ENCODE data around the gene MLLT3. TPM values are rescaled to one million over a fixed set of nuclear protein-coding genes. Genes with fewer than 3 reads are reported as not detected.

The MLLT3 gene
- total and polyA plus RNA-seq, 2 of the 13 experiments (the other 11 are each of a cell fraction or from before 2014, with no cell fraction given), result 12.3 to 12.6 TPM

- TF ChIP-seq, protein P1, sequence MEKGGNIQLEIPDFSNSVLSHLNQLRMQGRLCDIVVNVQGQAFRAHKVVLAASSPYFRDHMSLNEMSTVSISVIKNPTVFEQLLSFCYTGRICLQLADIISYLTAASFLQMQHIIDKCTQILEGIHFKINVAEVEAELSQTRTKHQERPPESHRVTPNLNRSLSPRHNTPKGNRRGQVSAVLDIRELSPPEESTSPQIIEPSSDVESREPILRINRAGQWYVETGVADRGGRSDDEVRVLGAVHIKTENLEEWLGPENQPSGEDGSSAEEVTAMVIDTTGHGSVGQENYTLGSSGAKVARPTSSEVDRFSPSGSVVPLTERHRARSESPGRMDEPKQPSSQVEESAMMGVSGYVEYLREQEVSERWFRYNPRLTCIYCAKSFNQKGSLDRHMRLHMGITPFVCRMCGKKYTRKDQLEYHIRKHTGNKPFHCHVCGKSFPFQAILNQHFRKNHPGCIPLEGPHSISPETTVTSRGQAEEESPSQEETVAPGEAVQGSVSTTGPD (CRISPR knock-in tag; IDR thresholded peaks at IDR 0.05), result no peak
- TF ChIP-seq ZNF646 (CRISPR knock-in tag; IDR thresholded peaks at IDR 0.05) (no peak), ZNF20 (CRISPR knock-in tag; IDR thresholded peaks at IDR 0.05) (no peak), BCL6 (CRISPR knock-in tag; IDR thresholded peaks at IDR 0.05) (no peak), MLLT10 (CRISPR knock-in tag; IDR thresholded peaks at IDR 0.05) (no peak), ERF (CRISPR knock-in tag; IDR thresholded peaks at IDR 0.05) (no peak), ZNF558 (CRISPR knock-in tag; IDR thresholded peaks at IDR 0.05; ENCODE audit: borderline replicate concordance) (no peak), MAF1 (CRISPR knock-in tag; IDR thresholded peaks at IDR 0.05; ENCODE audit: borderline replicate concordance) (no peak), ZNF362 (CRISPR knock-in tag; IDR thresholded peaks at IDR 0.05; ENCODE audit: borderline replicate concordance) (no peak), RXRB (CRISPR knock-in tag; IDR thresholded peaks at IDR 0.05; ENCODE audit: borderline replicate concordance) (no peak), ZNF564 (CRISPR knock-in tag; IDR thresholded peaks at IDR 0.05) (0 out of 2 replicates have a peak, but pooled peaks have one; percentile 43), RBAK (CRISPR knock-in tag; IDR thresholded peaks at IDR 0.05) (no peak)
- TF ChIP-seq, protein P2, sequence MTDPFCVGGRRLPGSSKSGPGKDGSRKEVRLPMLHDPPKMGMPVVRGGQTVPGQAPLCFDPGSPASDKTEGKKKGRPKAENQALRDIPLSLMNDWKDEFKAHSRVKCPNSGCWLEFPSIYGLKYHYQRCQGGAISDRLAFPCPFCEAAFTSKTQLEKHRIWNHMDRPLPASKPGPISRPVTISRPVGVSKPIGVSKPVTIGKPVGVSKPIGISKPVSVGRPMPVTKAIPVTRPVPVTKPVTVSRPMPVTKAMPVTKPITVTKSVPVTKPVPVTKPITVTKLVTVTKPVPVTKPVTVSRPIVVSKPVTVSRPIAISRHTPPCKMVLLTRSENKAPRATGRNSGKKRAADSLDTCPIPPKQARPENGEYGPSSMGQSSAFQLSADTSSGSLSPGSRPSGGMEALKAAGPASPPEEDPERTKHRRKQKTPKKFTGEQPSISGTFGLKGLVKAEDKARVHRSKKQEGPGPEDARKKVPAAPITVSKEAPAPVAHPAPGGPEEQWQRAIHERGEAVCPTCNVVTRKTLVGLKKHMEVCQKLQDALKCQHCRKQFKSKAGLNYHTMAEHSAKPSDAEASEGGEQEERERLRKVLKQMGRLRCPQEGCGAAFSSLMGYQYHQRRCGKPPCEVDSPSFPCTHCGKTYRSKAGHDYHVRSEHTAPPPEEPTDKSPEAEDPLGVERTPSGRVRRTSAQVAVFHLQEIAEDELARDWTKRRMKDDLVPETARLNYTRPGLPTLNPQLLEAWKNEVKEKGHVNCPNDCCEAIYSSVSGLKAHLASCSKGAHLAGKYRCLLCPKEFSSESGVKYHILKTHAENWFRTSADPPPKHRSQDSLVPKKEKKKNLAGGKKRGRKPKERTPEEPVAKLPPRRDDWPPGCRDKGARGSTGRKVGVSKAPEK (CRISPR knock-in tag; IDR thresholded peaks at IDR 0.05; ENCODE audit: borderline replicate concordance), result no peak
- TF ChIP-seq, protein P3, sequence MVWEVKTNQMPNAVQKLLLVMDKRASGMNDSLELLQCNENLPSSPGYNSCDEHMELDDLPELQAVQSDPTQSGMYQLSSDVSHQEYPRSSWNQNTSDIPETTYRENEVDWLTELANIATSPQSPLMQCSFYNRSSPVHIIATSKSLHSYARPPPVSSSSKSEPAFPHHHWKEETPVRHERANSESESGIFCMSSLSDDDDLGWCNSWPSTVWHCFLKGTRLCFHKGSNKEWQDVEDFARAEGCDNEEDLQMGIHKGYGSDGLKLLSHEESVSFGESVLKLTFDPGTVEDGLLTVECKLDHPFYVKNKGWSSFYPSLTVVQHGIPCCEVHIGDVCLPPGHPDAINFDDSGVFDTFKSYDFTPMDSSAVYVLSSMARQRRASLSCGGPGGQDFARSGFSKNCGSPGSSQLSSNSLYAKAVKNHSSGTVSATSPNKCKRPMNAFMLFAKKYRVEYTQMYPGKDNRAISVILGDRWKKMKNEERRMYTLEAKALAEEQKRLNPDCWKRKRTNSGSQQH (CRISPR knock-in tag; IDR thresholded peaks at IDR 0.05; ENCODE audit: low read depth), result no peak
Observed at GRCh38 chr9:20620650-20621470, 1.4 kb downstream of the MLLT3 start (continued).

Measured in HepG2 (cell line).